K562 (cell line): ENCODE measurements around the gene CRIM1. TPM values are rescaled to one million over a fixed set of nuclear protein-coding genes. Genes with fewer than 3 reads are reported as not detected.

Experiments used
- ATAC-seq: fragments of 200-7000 bp; cut with Tn5 transposase; 3 replicates; pipeline ENCODE4 v1.9.1; 2020; ENCODE audit warnings: moderate library complexity
- BruUV-seq: library from RNA; stranded (reverse); fragments of 400-500 nt; replicated peaks from 2 replicates; lab custom pipeline; 2021; lab: Mats Ljungman, UMichigan
- CTCF ChIA-PET: fragments of 300-600 bp; formaldehyde crosslinking; extraction: SDS; loops from one replicate; lab custom pipeline; 2021; ENCODE audit warnings: low intra/inter-chr PET ratio; lab: Yijun Ruan, JAX
- POLR2A ChIA-PET: fragments of 300-600, 350-650 bp; sonication (Branson Sonifier 250); formaldehyde crosslinking; extraction: SDS; loops from one replicate; lab custom pipeline; 2021; ENCODE audit warnings: antibody characterized with exemption, inconsistent platforms; lab: Yijun Ruan, JAX
- DNase-seq, 4 experiments: peaks; one replicate each; pipeline versions ENCODE4 v3.0.0 to v3.0.0-alpha.2; 2011 to 2018; ENCODE audit warnings: low spot score in 3 of 4, mixed read lengths in 3 of 4; ENCODE audit errors: extremely low read depth in 1 of 4
- FAIRE-seq: peaks from 2 replicates; lab custom pipeline; 2011; peaks lifted over from hg19 to GRCh38; lab: Jason Lieb, UNC
- H2AFZ ChIP-seq: 2 replicates; pipeline ENCODE4 v1.6.0; 2011; ENCODE audit warnings: low read depth, low read length, control low read depth, inconsistent platforms
- H3K27ac ChIP-seq: fragments of 200-600 bp; 3 replicates; pipeline ENCODE4 v1.8.0; 2011; ENCODE audit warnings: low read depth, mild to moderate bottlenecking, control low read depth, inconsistent platforms, low read length, moderate library complexity, mixed read lengths; ENCODE audit errors: extremely low read depth
- H3K27me3 ChIP-seq, 2 experiments: fragments of 300-600 bp in 1 of 2; 2 replicates in 1 of 2; 3 replicates in 1 of 2; pipeline versions ENCODE4 v1.6.0 to v1.8.0; 2011; ENCODE audit warnings: inconsistent platforms in 2 of 2, low read length in 2 of 2, mild to moderate bottlenecking in 1 of 2, mixed read lengths in 1 of 2, moderate library complexity in 1 of 2; ENCODE audit not compliant: control insufficient read depth in 2 of 2, insufficient read depth in 2 of 2
- H3K36me3 ChIP-seq: fragments of 300-600 bp; 3 replicates; pipeline ENCODE4 v1.8.0; 2011; ENCODE audit warnings: mild to moderate bottlenecking, low read length, inconsistent platforms; ENCODE audit not compliant: control insufficient read depth, insufficient read depth
- H3K4me1 ChIP-seq, 2 experiments: fragments of 200-600 bp in 1 of 2; replicated peaks in 1 of 2; 2 replicates in 1 of 2; 3 replicates in 1 of 2; pipeline versions ENCODE4 v1.5.1 to v1.8.0; 2011; ENCODE audit warnings: inconsistent platforms in 2 of 2, low read length in 2 of 2, mild to moderate bottlenecking in 1 of 2, mixed read lengths in 1 of 2, moderate library complexity in 1 of 2; ENCODE audit not compliant: control insufficient read depth in 2 of 2, insufficient read depth in 2 of 2
- H3K4me2 ChIP-seq: 2 replicates; pipeline ENCODE4 v1.6.1; 2011; ENCODE audit warnings: low read length, control low read depth, inconsistent platforms, mixed read lengths; ENCODE audit not compliant: insufficient read depth
- H3K4me3 ChIP-seq: fragments of 200-600 bp; sonication (generic), shearing (Covaris generic); 2 replicates; pipeline ENCODE4 v1.5.1; 2016; ENCODE audit warnings: control low read depth, inconsistent platforms
- H3K79me2 ChIP-seq: fragments of 200-600 bp; 3 replicates; pipeline ENCODE4 v1.8.0; 2011; ENCODE audit warnings: low read length, inconsistent platforms; ENCODE audit not compliant: control insufficient read depth, insufficient read depth
- H3K9ac ChIP-seq, 2 experiments: 2 replicates each; pipeline versions ENCODE4 v1.6.0 to v1.6.1; 2011; ENCODE audit warnings: low read depth in 2 of 2, low read length in 2 of 2, control low read depth in 1 of 2, inconsistent platforms in 1 of 2, mild to moderate bottlenecking in 1 of 2, mixed read lengths in 1 of 2; ENCODE audit not compliant: insufficient read depth in 1 of 2
- H3K9me1 ChIP-seq: one replicate; pipeline ENCODE4 v1.6.0; 2011; ENCODE audit warnings: inconsistent platforms, mild to moderate bottlenecking, low read length, moderate library complexity; ENCODE audit not compliant: control insufficient read depth, insufficient read depth
- H3K9me3 ChIP-seq: replicated peaks from 2 replicates; pipeline ENCODE4 v1.5.1; 2011; ENCODE audit warnings: low read depth, low read length, inconsistent platforms; ENCODE audit not compliant: control insufficient read depth, insufficient read depth
- H4K20me1 ChIP-seq: replicated peaks from 2 replicates; pipeline ENCODE4 v1.6.1; 2011; ENCODE audit warnings: low read length, inconsistent platforms, mixed read lengths; ENCODE audit not compliant: control insufficient read depth, insufficient read depth
- CREB1 ChIP-seq, 2 experiments: sonication (generic) in 1 of 2; formaldehyde crosslinking in 1 of 2; IDR thresholded peaks; 2 replicates each; pipeline versions ENCODE4 v1.6.1 to v1.8.0; 2012 to 2022; ENCODE audit warnings: inconsistent platforms in 1 of 2, mild to moderate bottlenecking in 1 of 2, missing genetic modification reagents in 1 of 2, moderate library complexity in 1 of 2
- ELF4 ChIP-seq: fragments of 450-650 bp; formaldehyde crosslinking; IDR thresholded peaks from 2 replicates; pipeline ENCODE4 v1.4.0; 2022; ENCODE audit warnings: missing genetic modification characterization
- STAT5A ChIP-seq: IDR thresholded peaks from 2 replicates; pipeline ENCODE4 v1.6.1; 2012; ENCODE audit warnings: low read length, inconsistent platforms, borderline replicate concordance
- ZNF695 ChIP-seq: fragments of 450-650 bp; formaldehyde crosslinking; IDR thresholded peaks from 2 replicates; pipeline ENCODE4 v1.4.0; 2020; ENCODE audit warnings: mild to moderate bottlenecking, moderate library complexity
- WGBS: fragments of 100-300 bp; shearing (Covaris generic); methylation state at CpG from one replicate; pipeline ENCODE4 v1.1.6; 2016; ENCODE audit warnings: low coverage, mixed read lengths; ENCODE audit not compliant: insufficient coverage; ENCODE audit errors: missing lambda C conversion rate; 5-methylcytosine and 5-hydroxymethylcytosine counted together
- in situ Hi-C: fragments of 300-500 bp; cut with MboI; formaldehyde crosslinking; loops from 4 replicates; pipeline ENCODE4 v1.15.0; 2018; ENCODE audit warnings: inconsistent platforms, mixed read lengths
- intact Hi-C: fragments of 100-400 bp; cut with micrococcal nuclease; formaldehyde crosslinking; loops from 2 replicates; pipeline ENCODE4 v1.14.2; 2022
- polyA plus RNA-seq, 8 experiments: library from polyadenylated mRNA; depleted of rRNA in 4 of 8; stranded (reverse) in 5 of 8; unstranded in 3 of 8; fragments of >200 nt; fragmentation: Nextera tagmentation in 2 of 8; fragmentation: Illumina TruSeq in 1 of 8; extraction: Ambion mirVana in 2 of 8; extraction: Trizol in 1 of 8; gene quantifications; 2 replicates each; pipeline versions ENCODE4 v1.2.1 to v1.2.3, GENCODE V29; 2011 to 2014; ENCODE audit warnings: inconsistent platforms in 1 of 8, missing spikeins in 1 of 8
- total RNA-seq, 7 experiments: library from RNA; depleted of rRNA in 6 of 7; stranded (reverse); fragments of >200 nt in 6 of 7; fragmentation: Illumina TruSeq in 2 of 7; extraction: Trizol in 2 of 7; gene quantifications; 2 replicates each; pipeline versions ENCODE4 v1.2.1 to v1.2.3, GENCODE V29; 2011 to 2021; ENCODE audit warnings: low replicate concordance in 1 of 7
- TF ChIP-seq, protein P1 (sequence below): fragments of 450-650 bp; formaldehyde crosslinking; IDR thresholded peaks from 2 replicates; pipeline ENCODE4 v1.4.0; 2022; ENCODE audit warnings: missing genetic modification characterization
- TF ChIP-seq, protein P2 (sequence below): IDR thresholded peaks from 2 replicates; pipeline ENCODE4 v1.6.1; 2014; ENCODE audit warnings: antibody characterized with exemption

CRIM1 gene
- total and polyA plus RNA-seq, 9 of the 15 experiments (the other 6 are each of a cell fraction or from before 2014, with no cell fraction given) = 0.01 to 0.36 (median 0.06) TPM; not detected in 1

DNA sequence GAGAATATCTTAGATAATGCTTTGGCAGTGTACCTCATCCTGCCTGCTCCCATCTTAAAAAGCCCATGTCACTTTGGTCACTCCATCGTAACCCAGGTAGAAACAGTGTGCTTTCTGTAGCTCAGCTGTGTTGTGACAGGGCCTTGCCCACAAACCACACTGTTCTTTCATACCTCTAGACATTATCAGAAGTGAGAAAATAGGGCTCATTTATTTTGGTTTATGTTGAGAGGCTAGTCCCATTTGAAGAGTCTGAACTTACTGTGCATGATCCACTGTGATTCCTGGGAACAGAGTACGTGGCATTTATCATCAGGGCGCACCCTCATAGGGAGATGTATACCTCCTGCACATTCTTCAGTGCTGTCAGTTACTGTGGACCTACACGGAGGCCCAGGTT is 172.7 kb downstream of the CRIM1 start:
- 30% methylated on average over 4 of the region's 4 CpGs for WGBS
- TF ChIP-seq ELF4 (CRISPR knock-in tag) = no peak
- TF ChIP-seq, protein P1, sequence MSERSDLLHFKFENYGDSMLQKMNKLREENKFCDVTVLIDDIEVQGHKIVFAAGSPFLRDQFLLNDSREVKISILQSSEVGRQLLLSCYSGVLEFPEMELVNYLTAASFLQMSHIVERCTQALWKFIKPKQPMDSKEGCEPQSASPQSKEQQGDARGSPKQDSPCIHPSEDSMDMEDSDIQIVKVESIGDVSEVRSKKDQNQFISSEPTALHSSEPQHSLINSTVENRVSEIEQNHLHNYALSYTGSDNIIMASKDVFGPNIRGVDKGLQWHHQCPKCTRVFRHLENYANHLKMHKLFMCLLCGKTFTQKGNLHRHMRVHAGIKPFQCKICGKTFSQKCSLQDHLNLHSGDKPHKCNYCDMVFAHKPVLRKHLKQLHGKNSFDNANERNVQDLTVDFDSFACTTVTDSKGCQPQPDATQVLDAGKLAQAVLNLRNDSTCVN (CRISPR knock-in tag) = no peak
- TF ChIP-seq ZNF695 (CRISPR knock-in tag) = no peak
- TF ChIP-seq, protein P2, sequence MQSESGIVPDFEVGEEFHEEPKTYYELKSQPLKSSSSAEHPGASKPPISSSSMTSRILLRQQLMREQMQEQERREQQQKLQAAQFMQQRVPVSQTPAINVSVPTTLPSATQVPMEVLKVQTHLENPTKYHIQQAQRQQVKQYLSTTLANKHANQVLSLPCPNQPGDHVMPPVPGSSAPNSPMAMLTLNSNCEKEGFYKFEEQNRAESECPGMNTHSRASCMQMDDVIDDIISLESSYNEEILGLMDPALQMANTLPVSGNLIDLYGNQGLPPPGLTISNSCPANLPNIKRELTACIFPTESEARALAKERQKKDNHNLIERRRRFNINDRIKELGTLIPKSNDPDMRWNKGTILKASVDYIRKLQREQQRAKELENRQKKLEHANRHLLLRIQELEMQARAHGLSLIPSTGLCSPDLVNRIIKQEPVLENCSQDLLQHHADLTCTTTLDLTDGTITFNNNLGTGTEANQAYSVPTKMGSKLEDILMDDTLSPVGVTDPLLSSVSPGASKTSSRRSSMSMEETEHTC = no peak
- no peak for TF ChIP-seq CREB1 (IDR thresholded peaks at IDR 0.05)
- TF ChIP-seq CREB1 (CRISPR knock-in tag; IDR thresholded peaks at IDR 0.05) = no peak
- no peak for TF ChIP-seq STAT5A
- Histone ChIP-seq H3K4me2 (no peak overlapping the region), H3K4me3 (no peak overlapping the region), H3K4me1 (peaks cover 0 to 7% of the 10 kb centered on the region in 2 experiments; a peak in 1 of 5 replicates), H3K36me3 (no peaks in the 10 kb centered on the region), H4K20me1 (no peaks in the 10 kb centered on the region), H3K27ac (no peak overlapping the region), H3K27me3 (peaks cover 0 to 4% of the 10 kb centered on the region in 2 experiments; a peak in 1 of 5 replicates), H2AFZ (0 out of 2 replicates have a peak overlapping the region, but pooled peaks have one; percentile 5), H3K79me2 (no peaks in the 10 kb centered on the region), H3K9me3 (no peaks in the 10 kb centered on the region), H3K9ac (no peak overlapping the region), H3K9me1 (no peaks in the 10 kb centered on the region)
- ATAC-seq (no peak), FAIRE-seq (no peak), DNase-seq (no peak)
- ChIA-PET CTCF (no interaction called here), POLR2A (interaction anchor here (1.2 kb wide), 1 partner anchor 16 kb away, joined by 3 read pairs; no protein-coding TSS in a partner anchor)
- intact Hi-C loops = no loop called here
- BruUV-seq = no TSS peak
- in situ Hi-C loops = no loop called here
